Neuronal stem cell (in vitro differentiated cells): ENCODE measurements around the gene MAML2.

Experiments
- DNase-seq: peaks from one replicate; pipeline ENCODE4 v3.0.0-alpha.2; 2013; ENCODE audit warnings: low spot score
- H2AFZ ChIP-seq: one replicate; pipeline ENCODE4 v1.6.1; 2013; ENCODE audit warnings: mild to moderate bottlenecking, low read length, inconsistent platforms
- H2AK5ac ChIP-seq: 2 replicates; pipeline ENCODE4 v1.6.1; 2013; ENCODE audit warnings: low read depth, mild to moderate bottlenecking, inconsistent platforms, low read length, moderate library complexity, mixed read lengths
- H2BK120ac ChIP-seq: 2 replicates; pipeline ENCODE4 v1.6.1; 2013; ENCODE audit warnings: low read depth, mild to moderate bottlenecking, inconsistent platforms, low read length, moderate library complexity, mixed read lengths
- H2BK12ac ChIP-seq: one replicate; pipeline ENCODE4 v1.6.1; 2013; ENCODE audit warnings: low read length, inconsistent platforms
- H2BK15ac ChIP-seq: 2 replicates; pipeline ENCODE4 v1.6.1; 2013; ENCODE audit warnings: mild to moderate bottlenecking, low read length, inconsistent platforms, mixed read lengths
- H2BK5ac ChIP-seq: one replicate; pipeline ENCODE4 v1.6.1; 2013; ENCODE audit warnings: inconsistent platforms, mild to moderate bottlenecking, low read length, moderate library complexity
- H3K14ac ChIP-seq: one replicate; pipeline ENCODE4 v1.6.1; 2013; ENCODE audit warnings: low read length, inconsistent platforms
- H3K18ac ChIP-seq: 2 replicates; pipeline ENCODE4 v1.6.1; 2013; ENCODE audit warnings: low read length, inconsistent platforms
- H3K23ac ChIP-seq: 2 replicates; pipeline ENCODE4 v1.6.1; 2013; ENCODE audit warnings: low read depth, mild to moderate bottlenecking, mixed read lengths, low read length, inconsistent platforms; ENCODE audit not compliant: poor library complexity
- H3K27ac ChIP-seq: replicated peaks from 3 replicates; pipeline ENCODE4 v1.5.1; 2013; ENCODE audit warnings: low read length, inconsistent platforms
- H3K27me3 ChIP-seq, 3 experiments: 2 replicates each; pipeline ENCODE4 v1.6.1; 2013; ENCODE audit warnings: low read length in 3 of 3, mild to moderate bottlenecking in 2 of 3, inconsistent platforms in 1 of 3, low read depth in 1 of 3, mixed read lengths in 1 of 3, moderate library complexity in 1 of 3; ENCODE audit not compliant: control insufficient read depth in 3 of 3, insufficient read depth in 3 of 3
- H3K36me3 ChIP-seq, 2 donors: replicated peaks in 1 of 2; 2 replicates each; pipeline ENCODE4 v1.6.1; 2013; ENCODE audit warnings: low read length in 2 of 2; ENCODE audit not compliant: control insufficient read depth in 2 of 2, insufficient read depth in 2 of 2
- H3K4ac ChIP-seq: 2 replicates; pipeline ENCODE4 v1.6.1; 2013; ENCODE audit warnings: inconsistent platforms, mild to moderate bottlenecking, low read length, moderate library complexity
- H3K4me1 ChIP-seq, 2 donors: 1 replicate in 1 of 2; 2 replicates in 1 of 2; pipeline ENCODE4 v1.6.1; 2013; ENCODE audit warnings: low read length in 2 of 2, low read depth in 1 of 2; ENCODE audit not compliant: control insufficient read depth in 2 of 2, insufficient read depth in 1 of 2
- H3K4me2 ChIP-seq: one replicate; pipeline ENCODE4 v1.6.1; 2013; ENCODE audit warnings: mild to moderate bottlenecking, low read length, inconsistent platforms; ENCODE audit not compliant: insufficient read depth, poor library complexity, severe bottlenecking
- H3K4me3 ChIP-seq, 2 donors: 2 replicates each; pipeline ENCODE4 v1.5.1; 2013; ENCODE audit warnings: low read length in 2 of 2, mild to moderate bottlenecking in 2 of 2, inconsistent platforms in 1 of 2, moderate library complexity in 1 of 2
- H3K79me1 ChIP-seq: one replicate; pipeline ENCODE4 v1.6.1; 2013; ENCODE audit warnings: low read depth, mild to moderate bottlenecking, inconsistent platforms, low read length, moderate library complexity
- H3K9ac ChIP-seq: one replicate; pipeline ENCODE4 v1.6.1; 2013; ENCODE audit warnings: mild to moderate bottlenecking, low read depth, low read length, inconsistent platforms; ENCODE audit not compliant: poor library complexity
- H3K9me3 ChIP-seq, 2 donors: replicated peaks in 1 of 2; 2 replicates each; pipeline versions ENCODE3 to v1.6.1; 2013; ENCODE audit warnings: low read length in 2 of 2, mild to moderate bottlenecking in 2 of 2, inconsistent platforms in 1 of 2, low read depth in 1 of 2, mixed read lengths in 1 of 2, moderate library complexity in 1 of 2; ENCODE audit not compliant: control insufficient read depth in 2 of 2, insufficient read depth in 1 of 2
- H4K8ac ChIP-seq: one replicate; pipeline ENCODE4 v1.6.1; 2013; ENCODE audit warnings: low read depth, mild to moderate bottlenecking, inconsistent platforms, low read length, moderate library complexity
- H4K91ac ChIP-seq: one replicate; pipeline ENCODE4 v1.6.1; 2013; ENCODE audit warnings: low read length, low read depth, mild to moderate bottlenecking, inconsistent platforms; ENCODE audit not compliant: poor library complexity
- WGBS, 2 donors: extraction: QIAGEN DNeasy Blood & Tissue Kit; methylation state at CpG; one replicate each; pipeline ENCODE4 v1.1.7; 2013; ENCODE audit warnings: missing lambda C conversion rate in 2 of 2, mixed read lengths in 1 of 2; ENCODE audit not compliant: insufficient read length in 2 of 2, insufficient replicate concordance in 1 of 2; ENCODE audit errors: extremely low coverage in 2 of 2; 5-methylcytosine and 5-hydroxymethylcytosine counted together

The MAML2 gene

DNA sequence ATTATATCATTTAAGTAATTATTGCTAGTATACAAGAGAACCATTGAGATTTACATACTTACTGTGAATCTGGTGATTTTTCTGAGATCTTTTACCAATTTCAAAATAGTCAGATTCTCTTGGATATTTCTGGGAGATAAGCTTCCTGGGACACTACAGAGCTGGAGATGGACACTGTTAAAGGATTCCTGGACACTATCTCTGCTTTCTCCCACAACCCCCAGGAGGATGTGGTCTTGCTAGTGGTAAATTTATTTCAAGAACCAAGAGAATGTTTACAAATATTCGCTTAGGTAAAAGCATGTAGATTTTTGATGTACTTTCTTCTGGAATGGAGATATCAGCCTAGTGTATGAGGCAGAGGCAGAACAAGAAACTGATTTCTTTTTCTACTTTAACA is 33.8 kb upstream of the MAML2 start:
- no peak for DNase-seq
- Histone ChIP-seq H3K4me2 (no peak overlapping the region), H3K23ac (no peak overlapping the region), H3K79me1 (no peaks in the 10 kb centered on the region), H3K14ac (no peak overlapping the region), H2AK5ac (no peak overlapping the region), H3K27ac (no peak overlapping the region), H3K4me3 (no peak overlapping the region), H2BK5ac (no peak overlapping the region), H2BK12ac (no peak overlapping the region), H3K4ac (no peak overlapping the region), H4K91ac (no peak overlapping the region), H3K4me1 (no peaks in the 10 kb centered on the region), H3K9ac (no peak overlapping the region), H3K9me3 (peaks cover 0 to 9% of the 10 kb centered on the region in 2 donors), H3K36me3 (peaks cover 0 to 77% of the 10 kb centered on the region in 2 donors), H3K27me3 (no peaks in the 10 kb centered on the region), H4K8ac (no peak overlapping the region), H2BK15ac (no peak overlapping the region), H2BK120ac (no peak overlapping the region), H2AFZ (no peak overlapping the region), H3K18ac (no peak overlapping the region)
- whole genome bisulfite sequencing, 2 donors: no CpG with 5 or more reads among the region's 1 CpG

DNA sequence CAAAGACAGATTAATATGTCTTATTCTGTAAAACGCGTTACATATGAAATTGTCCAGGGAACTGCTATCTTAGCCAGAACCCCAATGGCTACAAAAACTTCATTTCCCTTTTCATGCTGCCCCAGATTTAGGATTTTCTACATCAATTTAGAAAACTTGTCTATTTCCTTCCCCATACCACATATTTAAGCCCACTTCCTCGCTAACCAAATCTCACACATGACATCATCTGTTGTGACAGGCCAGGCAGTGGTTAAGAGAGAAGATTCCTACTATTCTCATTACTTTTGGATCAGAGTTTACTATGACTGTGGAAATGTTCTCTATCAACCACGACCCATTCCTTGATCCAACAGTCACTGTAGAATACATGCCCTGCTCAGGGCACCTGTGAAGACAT is 30.8 kb upstream of the MAML2 start:
- no peak overlapping the region for H3K4me2 ChIP-seq
- no peak overlapping the region for H3K23ac ChIP-seq
- no peak overlapping the region for H3K9ac ChIP-seq
- no peak overlapping the region for H3K14ac ChIP-seq
- no peak overlapping the region for H2AFZ ChIP-seq
- no peak overlapping the region for H3K27ac ChIP-seq
- no CpG with 5 or more reads among the region's 4 CpGs for WGBS, 2 donors
- H3K27me3 ChIP-seq: no peaks in the 10 kb centered on the region
- H3K18ac ChIP-seq: no peak overlapping the region
- H2BK15ac ChIP-seq: no peak overlapping the region
- no peak overlapping the region for H2BK12ac ChIP-seq
- peaks cover 0 to 19% of the 10 kb centered on the region in 2 donors for H3K9me3 ChIP-seq
- H4K8ac ChIP-seq: no peak overlapping the region
- H2AK5ac ChIP-seq: no peak overlapping the region
- peaks cover 2 to 77% of the 10 kb centered on the region in 2 donors for H3K36me3 ChIP-seq
- no peak overlapping the region for H4K91ac ChIP-seq
- H3K4ac ChIP-seq: no peak overlapping the region
- no peak overlapping the region for H3K4me3 ChIP-seq
- no peak overlapping the region for H2BK120ac ChIP-seq
- no peak for DNase-seq
- no peaks in the 10 kb centered on the region for H3K79me1 ChIP-seq
- no peak overlapping the region for H2BK5ac ChIP-seq
- H3K4me1 ChIP-seq: no peaks in the 10 kb centered on the region

DNA sequence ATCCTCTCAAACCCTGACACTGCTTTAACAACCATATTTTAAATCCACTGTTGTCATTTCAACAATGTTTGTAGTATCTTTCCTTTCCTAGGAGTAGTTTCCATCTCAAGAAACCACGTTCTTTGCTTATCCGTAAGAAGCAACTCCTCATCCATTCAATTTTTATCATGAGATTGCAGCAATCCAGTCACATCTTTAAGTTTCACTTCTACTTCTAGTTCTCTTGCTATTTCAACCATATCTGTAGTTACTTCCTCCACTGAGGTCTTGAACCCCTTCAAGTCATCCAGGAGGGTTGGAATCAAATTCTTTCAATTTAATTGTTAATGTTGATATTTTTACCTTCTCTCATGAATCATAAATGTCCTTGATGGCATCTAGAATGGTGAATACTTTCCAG is 24.3 kb upstream of the MAML2 start:
- Histone ChIP-seq H3K4ac (no peak overlapping the region), H3K18ac (no peak overlapping the region), H3K79me1 (no peaks in the 10 kb centered on the region), H4K91ac (no peak overlapping the region), H2BK12ac (no peak overlapping the region), H3K27ac (no peak overlapping the region), H3K14ac (no peak overlapping the region), H2AK5ac (no peak overlapping the region), H3K27me3 (no peaks in the 10 kb centered on the region), H3K4me1 (no peaks in the 10 kb centered on the region), H2BK5ac (no peak overlapping the region), H3K4me3 (no peak overlapping the region), H3K4me2 (no peak overlapping the region), H3K9ac (no peak overlapping the region), H3K23ac (no peak overlapping the region), H2BK120ac (no peak overlapping the region), H2AFZ (no peak overlapping the region), H3K9me3 (peaks cover 2 to 25% of the 10 kb centered on the region in 2 donors), H2BK15ac (no peak overlapping the region), H3K36me3 (peaks cover 4 to 94% of the 10 kb centered on the region in 2 donors), H4K8ac (no peak overlapping the region)
- no peak for DNase-seq
- WGBS, 2 donors: no CpG with 5 or more reads among the region's 2 CpGs

GRCh38 chr11:96366024-96366423 is 23.0 kb upstream of the MAML2 start:
- H2AK5ac ChIP-seq: no peak overlapping the region
- no peaks in the 10 kb centered on the region for H3K79me1 ChIP-seq
- no peak for DNase-seq
- no peak overlapping the region for H3K18ac ChIP-seq
- H3K4me2 ChIP-seq: no peak overlapping the region
- no peak overlapping the region for H3K4me3 ChIP-seq
- H3K9me3 ChIP-seq: peaks cover 2 to 16% of the 10 kb centered on the region in 2 donors
- WGBS, 2 donors: no CpG with 5 or more reads among the region's 1 CpG
- no peaks in the 10 kb centered on the region for H3K4me1 ChIP-seq
- no peak overlapping the region for H4K91ac ChIP-seq
- H3K36me3 ChIP-seq: peaks cover 4 to 93% of the 10 kb centered on the region in 2 donors
- no peaks in the 10 kb centered on the region for H3K27me3 ChIP-seq
- no peak overlapping the region for H4K8ac ChIP-seq
- no peak overlapping the region for H2BK120ac ChIP-seq
- no peak overlapping the region for H2AFZ ChIP-seq
- no peak overlapping the region for H2BK12ac ChIP-seq
- no peak overlapping the region for H2BK15ac ChIP-seq
- no peak overlapping the region for H3K4ac ChIP-seq
- no peak overlapping the region for H3K23ac ChIP-seq
- H2BK5ac ChIP-seq: no peak overlapping the region
- H3K14ac ChIP-seq: no peak overlapping the region
- no peak overlapping the region for H3K9ac ChIP-seq
- no peak overlapping the region for H3K27ac ChIP-seq
